Panc1 (cell line): ENCODE measurements around the gene HS1BP3. TPM values are rescaled to one million over a fixed set of nuclear protein-coding genes. Genes with fewer than 3 reads are reported as not detected.

Experiments
- ATAC-seq: fragments of 200-7000 bp; cut with Tn5 transposase; 2 replicates; pipeline ENCODE4 v1.9.1; 2020; ENCODE audit warnings: mild to moderate bottlenecking, moderate library complexity
- BruUV-seq: library from RNA; stranded (reverse); fragments of 400-500 nt; replicated peaks from 2 replicates; lab custom pipeline; 2021; lab: Mats Ljungman, UMichigan
- CTCF ChIA-PET: fragments of 300-600 bp; sonication (Branson Sonifier 250); formaldehyde crosslinking; loops from one replicate; lab custom pipeline; 2022; ENCODE audit warnings: antibody characterized with exemption; lab: Charles Lee
- POLR2A ChIA-PET: fragments of 300-600 bp; sonication (Branson Sonifier 250); formaldehyde crosslinking; loops from one replicate; lab custom pipeline; 2022; ENCODE audit warnings: antibody characterized with exemption; lab: Charles Lee
- DNase-seq: peaks from one replicate; pipeline ENCODE4 v3.0.0-alpha.2; 2010; ENCODE audit warnings: low read depth, low spot score
- H3K27ac ChIP-seq: 2 replicates; pipeline ENCODE4 v1.5.1; 2011; ENCODE audit warnings: mild to moderate bottlenecking, low read length, inconsistent platforms
- H3K27me3 ChIP-seq: fragments of 200-500 bp; sonication (Bioruptor generic); 2 replicates; pipeline ENCODE4 v1.6.0; 2014; ENCODE audit warnings: low read length, inconsistent platforms; ENCODE audit not compliant: control insufficient read depth, insufficient read depth
- H3K36me3 ChIP-seq: fragments of 200-500 bp; sonication (Bioruptor generic); 2 replicates; pipeline ENCODE4 v1.5.1; 2014; ENCODE audit warnings: inconsistent platforms, mild to moderate bottlenecking, low read length, moderate library complexity; ENCODE audit not compliant: control insufficient read depth, insufficient read depth
- H3K4me1 ChIP-seq: 2 replicates; pipeline ENCODE4 v1.5.1; 2011; ENCODE audit warnings: inconsistent platforms, mild to moderate bottlenecking, low read length, moderate library complexity; ENCODE audit not compliant: control insufficient read depth, insufficient read depth
- H3K4me3 ChIP-seq, 2 experiments: 2 replicates each; pipeline ENCODE4 v1.5.1; 2011 to 2012; ENCODE audit warnings: low read depth in 2 of 2, low read length in 2 of 2, mild to moderate bottlenecking in 2 of 2, inconsistent platforms in 1 of 2, moderate library complexity in 1 of 2
- H3K9me3 ChIP-seq: fragments of 200-500 bp; sonication (Bioruptor generic); 2 replicates; pipeline ENCODE4 v1.5.1; 2014; ENCODE audit warnings: low read depth, mild to moderate bottlenecking, inconsistent platforms, low read length, moderate library complexity; ENCODE audit not compliant: control insufficient read depth, insufficient read depth
- CTCF ChIP-seq: fragments of 450-650 bp; IDR thresholded peaks from 2 replicates; pipeline ENCODE4 v1.5.1; 2017; ENCODE audit warnings: mild to moderate bottlenecking
- POLR2AphosphoS5 ChIP-seq: IDR thresholded peaks from 2 replicates; pipeline ENCODE4 v1.6.1; 2012; ENCODE audit warnings: mild to moderate bottlenecking, low read depth, low read length, moderate library complexity
- REST ChIP-seq, 2 experiments: IDR thresholded peaks; 2 replicates each; pipeline ENCODE4 v1.6.1; 2011 to 2012; ENCODE audit warnings: low read depth in 2 of 2, control low read depth in 1 of 2, low read length in 1 of 2, mild to moderate bottlenecking in 1 of 2, moderate library complexity in 1 of 2; ENCODE audit not compliant: insufficient read depth in 1 of 2
- SIN3A ChIP-seq: IDR thresholded peaks from 2 replicates; pipeline ENCODE4 v1.6.1; 2012; ENCODE audit warnings: low read depth, mild to moderate bottlenecking, low read length, moderate library complexity, borderline replicate concordance; ENCODE audit not compliant: insufficient read depth
- TCF7L2 ChIP-seq: IDR thresholded peaks from 2 replicates; pipeline ENCODE4 v1.6.1; 2011; ENCODE audit warnings: mild to moderate bottlenecking, low read depth, low read length, inconsistent platforms
- in situ Hi-C: cut with HindIII; loops from 2 replicates; pipeline ENCODE4 v1.10.0; 2016; ENCODE audit warnings: low sequenced_read_pairs, low pct_unique_long_range_greater_than_20kb
- intact Hi-C: fragments of 100-400 bp; cut with micrococcal nuclease; formaldehyde crosslinking; loops from one replicate; pipeline ENCODE4 v1.10.0; 2022; ENCODE audit not compliant: unreplicated experiment
- total RNA-seq: library from RNA; stranded (reverse); gene quantifications from one replicate; pipeline ENCODE4 v1.2.1, GENCODE V29; 2021; ENCODE audit not compliant: unreplicated experiment

The HS1BP3 gene
- total RNA-seq, 1 experiment from 2014 or later = 46.1 TPM

- Histone ChIP-seq H3K9me3 (no peaks in the 10 kb centered on the region), H3K27me3 (peaks cover under 1% of the 10 kb centered on the region; the same call in 1 of the 2 replicates), H3K27ac (no peak overlapping the region), H3K36me3 (no peaks in the 10 kb centered on the region), H3K4me3 (no peak overlapping the region), H3K4me1 (peaks cover 9% of the 10 kb centered on the region)
- ChIA-PET CTCF (no interaction called here), POLR2A (no interaction called here)
- in situ Hi-C loops = no loop called here
- ATAC-seq = no peak
- no peak for DNase-seq
- TF ChIP-seq REST (IDR thresholded peaks at IDR 0.05; ENCODE audit: insufficient read depth in 1 of 2, low read depth in 2 of 2, low read length in 1 of 2) = no peak
- TF ChIP-seq TCF7L2 = no peak
- TF ChIP-seq CTCF = no peak
- no peak for TF ChIP-seq POLR2AphosphoS5
- no peak for TF ChIP-seq SIN3A
- BruUV-seq = no TSS peak
- intact Hi-C loops = loop anchor here (5.0 kb wide), 1 partner anchor 210 kb away; no protein-coding TSS in a partner anchor
These were observed 1.2 kb upstream of the HS1BP3 start for GRCh38 chr2:20652141-20652540.

GRCh38 chr2:20651731-20652099 lies 817 bp upstream of the HS1BP3 start:
- ChIA-PET POLR2A (no interaction called here), CTCF (interaction anchor here (0.6 to 1.0 kb wide), 3 partner anchors 240 to 354 kb away, joined by 3 to 12 read pairs (median 3); no protein-coding TSS in a partner anchor)
- Histone ChIP-seq H3K27ac (peak overlapping the region; percentile 88), H3K9me3 (no peaks in the 10 kb centered on the region), H3K4me1 (peaks cover 9% of the 10 kb centered on the region), H3K36me3 (no peaks in the 10 kb centered on the region), H3K4me3 (peak overlapping the region; percentile 87 to 93), H3K27me3 (no peaks in the 10 kb centered on the region)
- intact Hi-C loops = loop anchor here (5.0 kb wide), 1 partner anchor 209 kb away; no protein-coding TSS in a partner anchor
- BruUV-seq = no TSS peak
- ATAC-seq (no peak), DNase-seq (no peak)
- no peak for TF ChIP-seq SIN3A
- TF ChIP-seq CTCF = no peak
- TF ChIP-seq POLR2AphosphoS5 = no peak
- no peak for TF ChIP-seq TCF7L2
- no peak for TF ChIP-seq REST (IDR thresholded peaks at IDR 0.05; ENCODE audit: insufficient read depth in 1 of 2, low read depth in 2 of 2, low read length in 1 of 2)
- in situ Hi-C loops = no loop called here
